Upper lobe of right lung (tissue), 1 donor: Measurements from ENCODE around the gene ATAD5. TPM values are rescaled to one million over a fixed set of nuclear protein-coding genes. Genes with fewer than 3 reads are reported as not detected.
A peak's percentile ranks its signal among the peaks of the same experiment; 100 is the strongest.

Source experiments
- ATAC-seq: fragments of 200-7000 bp; cut with Tn5 transposase; one replicate; pipeline ENCODE4 v1.9.1; 2020; ENCODE audit warnings: mild to moderate bottlenecking, moderate library complexity
- DNase-seq: peaks from one replicate; pipeline ENCODE4 v3.0.0-alpha.2; 2020
- H3K27ac ChIP-seq: fragments of 200-600 bp; one replicate; pipeline ENCODE4 v1.8.0; 2022
- H3K27me3 ChIP-seq: fragments of 200-600 bp; one replicate; pipeline ENCODE4 v1.8.0; 2022; ENCODE audit warnings: mild to moderate bottlenecking
- H3K36me3 ChIP-seq: fragments of 200-600 bp; one replicate; pipeline ENCODE4 v1.8.0; 2022
- H3K4me1 ChIP-seq: fragments of 200-600 bp; one replicate; pipeline ENCODE4 v1.8.0; 2022
- H3K4me3 ChIP-seq: fragments of 200-600 bp; one replicate; pipeline ENCODE4 v1.8.0; 2022; ENCODE audit warnings: mild to moderate bottlenecking
- H3K9me3 ChIP-seq: fragments of 200-600 bp; one replicate; pipeline ENCODE4 v1.8.0; 2022
- CTCF ChIP-seq: fragments of 200-600 bp; IDR thresholded peaks from one replicate; pipeline ENCODE4 v1.8.0; 2022; ENCODE audit warnings: antibody characterized with exemption
- intact Hi-C: fragments of 100-400 bp; cut with DNase I; formaldehyde crosslinking; loops from one replicate; pipeline ENCODE4 v1.11.0; 2022
- total RNA-seq: library from RNA; stranded (reverse); fragmentation: NEBNext Ultra II Directional; extraction: Animal tissue kit (Norgen Biotek cat#: 25700); gene quantifications from one replicate; pipeline ENCODE4 v1.2.1, GENCODE V29; 2021
- donor health status: DM: no; HTN: yes; CAD: no; lungs with severe emphysema.

ATAD5 gene
- total RNA-seq, 1 donor from 2014 or later: 1.1 TPM

DNA sequence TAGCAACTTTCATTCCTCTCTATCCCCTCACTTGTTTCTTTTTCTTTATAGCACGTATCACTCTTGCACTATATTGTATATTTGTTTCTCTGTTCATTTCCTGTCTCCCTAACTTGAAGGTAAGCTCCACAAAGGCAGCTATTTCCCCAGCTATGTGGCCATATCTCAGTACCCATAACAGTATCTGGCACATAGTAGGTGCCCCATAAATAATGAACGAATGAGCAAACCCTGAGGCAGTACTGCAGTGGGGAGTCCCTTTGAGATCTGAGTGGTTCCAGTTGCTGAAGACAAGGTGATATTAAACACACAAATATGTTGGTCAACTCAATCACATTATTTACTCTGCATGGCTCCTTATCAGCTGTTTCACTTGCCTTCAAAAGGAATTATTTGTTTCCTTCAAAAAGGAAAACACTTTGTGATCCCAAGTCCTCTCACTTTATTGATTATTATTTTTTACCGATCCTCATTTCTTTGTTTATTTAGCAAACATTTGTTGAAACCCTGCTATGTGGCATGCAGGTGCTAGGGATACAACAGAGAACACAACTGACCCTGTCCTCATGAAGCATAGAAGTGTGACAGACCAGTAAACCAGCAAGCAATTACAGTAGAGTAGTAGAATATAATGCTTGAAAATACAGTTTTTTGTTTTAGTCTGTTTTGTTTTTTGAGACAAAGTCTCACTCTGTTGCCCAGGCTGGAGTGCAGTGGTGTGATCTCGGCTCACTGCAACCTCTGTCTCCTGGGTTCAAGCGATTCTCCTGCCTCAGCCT, 84.3 kb downstream of the ATAD5 start:
- H3K27me3 ChIP-seq: no peaks in the 10 kb centered on the region
- no peak for DNase-seq

DNA sequence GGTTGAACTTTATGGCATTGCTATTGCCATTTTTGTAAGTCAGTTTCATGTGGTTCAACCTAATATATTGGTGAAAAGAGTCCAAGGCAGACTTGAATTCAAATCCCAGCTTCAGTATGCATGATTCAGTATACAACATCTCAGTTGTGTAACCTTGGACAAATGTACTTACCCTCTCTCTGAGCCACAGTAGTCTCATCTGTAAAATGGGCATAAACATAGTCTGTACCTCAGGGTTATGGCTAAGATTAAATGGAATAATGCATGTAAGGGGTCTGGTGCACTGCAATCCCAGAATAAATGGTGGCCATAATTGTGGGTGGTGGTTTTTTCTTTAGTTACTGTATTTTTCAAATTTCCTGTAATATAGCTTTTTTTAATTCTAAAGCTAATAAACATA, 85.3 kb downstream of the ATAD5 start:
- Histone ChIP-seq H3K36me3 (no peaks in the 10 kb centered on the region), H3K4me1 (no peaks in the 10 kb centered on the region), H3K9me3 (no peaks in the 10 kb centered on the region), H3K27ac (no peak overlapping the region), H3K27me3 (peaks cover 6% of the 10 kb centered on the region), H3K4me3 (no peak overlapping the region)
- DNase-seq (no peak), ATAC-seq (no peak)
- intact Hi-C loops: no loop called here
- no peak for TF ChIP-seq CTCF

More for the DNA sequence above, 84.3 kb downstream of the ATAD5 start:
- intact Hi-C loops: no loop called here
- TF ChIP-seq CTCF: no peak
- no peaks in the 10 kb centered on the region for H3K9me3 ChIP-seq
- no peak for ATAC-seq
- no peak overlapping the region for H3K4me3 ChIP-seq
- no peak overlapping the region for H3K27ac ChIP-seq
- no peaks in the 10 kb centered on the region for H3K36me3 ChIP-seq
- H3K4me1 ChIP-seq: no peaks in the 10 kb centered on the region

GRCh38 chr17:30920282-30920681, 88.5 kb downstream of the ATAD5 start:
- TF ChIP-seq CTCF: no peak
- Histone ChIP-seq H3K4me3 (no peak overlapping the region), H3K27ac (no peak overlapping the region), H3K36me3 (no peaks in the 10 kb centered on the region), H3K27me3 (peaks cover 17% of the 10 kb centered on the region), H3K9me3 (no peaks in the 10 kb centered on the region), H3K4me1 (peaks cover 8% of the 10 kb centered on the region)
- intact Hi-C loops: no loop called here
- ATAC-seq: no peak
- no peak for DNase-seq

- intact Hi-C loops: no loop called here
- Histone ChIP-seq H3K36me3 (no peaks in the 10 kb centered on the region), H3K4me1 (peaks cover 8% of the 10 kb centered on the region), H3K9me3 (no peaks in the 10 kb centered on the region), H3K4me3 (peak overlapping the region; percentile 58), H3K27me3 (peaks cover 17% of the 10 kb centered on the region), H3K27ac (no peak overlapping the region)
- TF ChIP-seq CTCF: no peak
- ATAC-seq (no peak), DNase-seq (peak; percentile 3)
Observed at GRCh38 chr17:30920683-30921543, 89.1 kb downstream of the ATAD5 start.

- Histone ChIP-seq H3K27ac (peak within 1 kb of the TSS; percentile 36), H3K9me3 (no peaks in the 10 kb centered on the region), H3K4me3 (peak within 1 kb of the TSS; percentile 58), H3K36me3 (no peaks in the 10 kb centered on the region), H3K4me1 (peaks cover 8% of the 10 kb centered on the region), H3K27me3 (peaks cover 17% of the 10 kb centered on the region)
- intact Hi-C loops: no loop called here
- DNase-seq (peak; percentile 89), ATAC-seq (peak; percentile 96)
- no peak for TF ChIP-seq CTCF
Observed at GRCh38 chr17:30921544-30922196, 89.9 kb downstream of the ATAD5 start, which contains the start of gene ADAP2. TSS of gene ADAP2 (plus strand) at chr17:30921945. CDS start at chr17:30922015, 70 bp downstream.
